ENCODE measurements around the gene TENT4B. TPM values are rescaled to one million over a fixed set of nuclear protein-coding genes. Genes with fewer than 3 reads are reported as not detected.
A peak's percentile ranks its signal among the peaks of the same experiment; 100 is the strongest.

TENT4B gene
- total RNA-seq, 1 donor from 2014 or later, result 9.6 TPM

- Mint-ChIP-seq H3K36me3 (ENCODE audit: unreplicated experiment) (no peaks in the 10 kb centered on the region), H3K4me3 (ENCODE audit: unreplicated experiment) (no peak overlapping the region), H3K27me3 (ENCODE audit: unreplicated experiment) (no peaks in the 10 kb centered on the region), H3K27ac (ENCODE audit: unreplicated experiment) (no peak overlapping the region), H3K9me3 (ENCODE audit: unreplicated experiment) (no peaks in the 10 kb centered on the region), H3K4me1 (ENCODE audit: unreplicated experiment) (peaks cover under 1% of the 10 kb centered on the region)
- no peak for DNase-seq (ENCODE audit: extremely low spot score, unreplicated experiment)
- TF ChIP-seq, protein P1, sequence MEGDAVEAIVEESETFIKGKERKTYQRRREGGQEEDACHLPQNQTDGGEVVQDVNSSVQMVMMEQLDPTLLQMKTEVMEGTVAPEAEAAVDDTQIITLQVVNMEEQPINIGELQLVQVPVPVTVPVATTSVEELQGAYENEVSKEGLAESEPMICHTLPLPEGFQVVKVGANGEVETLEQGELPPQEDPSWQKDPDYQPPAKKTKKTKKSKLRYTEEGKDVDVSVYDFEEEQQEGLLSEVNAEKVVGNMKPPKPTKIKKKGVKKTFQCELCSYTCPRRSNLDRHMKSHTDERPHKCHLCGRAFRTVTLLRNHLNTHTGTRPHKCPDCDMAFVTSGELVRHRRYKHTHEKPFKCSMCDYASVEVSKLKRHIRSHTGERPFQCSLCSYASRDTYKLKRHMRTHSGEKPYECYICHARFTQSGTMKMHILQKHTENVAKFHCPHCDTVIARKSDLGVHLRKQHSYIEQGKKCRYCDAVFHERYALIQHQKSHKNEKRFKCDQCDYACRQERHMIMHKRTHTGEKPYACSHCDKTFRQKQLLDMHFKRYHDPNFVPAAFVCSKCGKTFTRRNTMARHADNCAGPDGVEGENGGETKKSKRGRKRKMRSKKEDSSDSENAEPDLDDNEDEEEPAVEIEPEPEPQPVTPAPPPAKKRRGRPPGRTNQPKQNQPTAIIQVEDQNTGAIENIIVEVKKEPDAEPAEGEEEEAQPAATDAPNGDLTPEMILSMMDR (IDR thresholded peaks at IDR 0.05), result no peak
Measured at GRCh38 chr16:50146479-50147435, 6.3 kb upstream of the TENT4B start.

- Mint-ChIP-seq H3K36me3 (ENCODE audit: unreplicated experiment) (no peaks in the 10 kb centered on the region), H3K27me3 (ENCODE audit: unreplicated experiment) (no peaks in the 10 kb centered on the region), H3K27ac (ENCODE audit: unreplicated experiment) (no peak overlapping the region), H3K9me3 (ENCODE audit: unreplicated experiment) (no peaks in the 10 kb centered on the region), H3K4me1 (ENCODE audit: unreplicated experiment) (peaks cover 26% of the 10 kb centered on the region), H3K4me3 (ENCODE audit: unreplicated experiment) (no peak overlapping the region)
- no peak for DNase-seq (ENCODE audit: extremely low spot score, unreplicated experiment)
- TF ChIP-seq, protein P1 (IDR thresholded peaks at IDR 0.05), result no peak
Measured at GRCh38 chr16:50151322-50151721, 1.8 kb upstream of the TENT4B start.

- peak overlapping the region; percentile 74 for H3K4me3 Mint-ChIP-seq (ENCODE audit: unreplicated experiment)
- H3K36me3 Mint-ChIP-seq (ENCODE audit: unreplicated experiment), result no peaks in the 10 kb centered on the region
- no peaks in the 10 kb centered on the region for H3K27me3 Mint-ChIP-seq (ENCODE audit: unreplicated experiment)
- no peak for DNase-seq (ENCODE audit: extremely low spot score, unreplicated experiment)
- peak overlapping the region; percentile 74 for H3K27ac Mint-ChIP-seq (ENCODE audit: unreplicated experiment)
- no peaks in the 10 kb centered on the region for H3K9me3 Mint-ChIP-seq (ENCODE audit: unreplicated experiment)
- H3K4me1 Mint-ChIP-seq (ENCODE audit: unreplicated experiment), result peaks cover 30% of the 10 kb centered on the region
- TF ChIP-seq, protein P1 (IDR thresholded peaks at IDR 0.05), result no peak
Measured at GRCh38 chr16:50151756-50152155, 1.4 kb upstream of the TENT4B start.

- H3K4me1 Mint-ChIP-seq (ENCODE audit: unreplicated experiment), result peaks cover 34% of the 10 kb centered on the region
- H3K27ac Mint-ChIP-seq (ENCODE audit: unreplicated experiment), result peak overlapping the region; percentile 74
- H3K36me3 Mint-ChIP-seq (ENCODE audit: unreplicated experiment), result no peaks in the 10 kb centered on the region
- H3K27me3 Mint-ChIP-seq (ENCODE audit: unreplicated experiment), result no peaks in the 10 kb centered on the region
- H3K4me3 Mint-ChIP-seq (ENCODE audit: unreplicated experiment), result peak overlapping the region; percentile 74
- TF ChIP-seq, protein P1 (IDR thresholded peaks at IDR 0.05), result no peak
- no peak for DNase-seq (ENCODE audit: extremely low spot score, unreplicated experiment)
- H3K9me3 Mint-ChIP-seq (ENCODE audit: unreplicated experiment), result no peaks in the 10 kb centered on the region
Measured at GRCh38 chr16:50152351-50152806, 727 bp upstream of the TENT4B start.
